ENCODE measurements around the gene ERC1.
"Not testable (repeated sequence)": the region's sequence is repeated elsewhere in the genome, so short reads cannot be mapped to it uniquely, and the experiment has no call there.

The ERC1 gene

DNA sequence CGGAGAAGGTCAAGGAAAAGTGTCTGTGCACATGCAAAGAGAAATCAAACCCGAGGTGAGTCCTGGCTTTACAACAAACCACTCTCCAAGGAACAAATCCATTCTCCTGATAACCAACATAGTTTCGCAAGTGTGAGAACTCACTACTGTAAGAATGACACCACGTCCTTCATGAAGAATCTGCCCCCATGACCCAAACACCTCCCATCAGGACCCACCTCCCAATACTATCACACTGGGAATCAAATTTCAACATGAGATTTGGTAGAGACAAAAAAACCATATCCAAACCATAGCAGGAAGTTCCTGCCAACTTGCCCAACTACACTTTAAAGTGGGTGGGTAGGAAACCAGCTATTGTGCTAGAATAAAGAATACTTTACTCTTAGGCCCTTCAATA lies 2.4 kb upstream of the ERC1 start:
- DNase-seq, result no peak

DNA sequence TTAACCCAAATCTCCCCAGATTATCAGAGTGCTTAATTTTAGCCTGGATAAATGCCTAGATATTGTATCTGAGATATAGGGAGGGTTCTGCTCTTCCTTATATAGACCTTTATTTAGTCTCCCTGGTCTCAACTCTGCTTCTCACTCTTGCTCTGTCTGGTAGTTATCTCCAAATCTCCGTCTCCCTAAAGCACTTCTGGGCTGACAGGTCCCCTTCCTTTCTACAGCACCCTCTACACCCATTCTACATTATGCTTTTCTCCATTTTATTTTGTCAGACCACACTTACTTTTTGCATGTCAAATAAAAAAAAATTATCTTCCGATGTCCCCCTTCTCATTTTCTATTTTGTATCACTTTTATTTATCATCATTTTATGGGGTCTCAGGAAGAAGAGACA lies 2.0 kb upstream of the ERC1 start:
- DNase-seq, result no peak

DNA sequence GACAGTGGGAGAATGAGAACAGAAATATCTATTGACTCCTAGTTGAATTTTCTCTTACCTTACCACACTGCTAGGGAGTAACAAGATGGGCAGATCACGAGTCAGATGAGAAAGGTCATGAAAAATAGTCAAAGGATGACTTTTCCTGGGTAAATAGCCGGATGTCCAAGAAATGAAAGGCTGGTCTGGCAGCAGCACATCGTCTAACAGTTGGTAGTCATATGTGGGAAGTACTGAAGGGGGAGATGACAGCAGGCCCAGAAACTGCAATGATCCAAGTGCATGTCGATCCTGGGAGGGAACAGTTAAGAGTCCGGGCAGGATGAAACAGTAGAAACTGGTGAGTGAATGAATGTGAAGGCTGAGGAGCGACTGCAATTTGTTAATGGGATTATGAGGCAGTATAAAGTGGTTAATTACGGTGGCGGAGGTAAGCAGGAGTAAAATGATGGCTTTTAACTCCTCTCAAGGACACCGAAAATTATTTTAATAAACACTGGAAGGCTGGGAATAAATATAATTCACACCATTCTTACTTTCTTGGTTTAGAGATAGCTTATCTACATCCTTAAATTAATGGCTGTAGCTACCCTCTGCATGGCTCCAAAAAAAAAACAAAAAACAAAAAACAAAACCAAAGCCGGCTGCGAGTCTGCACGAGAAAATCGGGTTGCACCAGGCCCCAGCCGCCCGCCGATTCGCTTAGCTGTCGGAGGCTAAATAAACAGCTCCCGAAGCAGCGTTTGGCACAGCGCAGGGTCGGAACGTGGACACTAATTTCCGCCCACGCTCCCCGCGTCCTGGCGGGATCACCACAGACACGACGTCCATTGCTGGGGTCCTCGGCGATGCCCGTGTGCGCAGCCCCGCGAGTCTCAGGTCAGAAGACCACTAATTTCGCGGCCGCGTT lies 1.0 kb upstream of the ERC1 start:
- DNase-seq, result peak; percentile 57

DNA sequence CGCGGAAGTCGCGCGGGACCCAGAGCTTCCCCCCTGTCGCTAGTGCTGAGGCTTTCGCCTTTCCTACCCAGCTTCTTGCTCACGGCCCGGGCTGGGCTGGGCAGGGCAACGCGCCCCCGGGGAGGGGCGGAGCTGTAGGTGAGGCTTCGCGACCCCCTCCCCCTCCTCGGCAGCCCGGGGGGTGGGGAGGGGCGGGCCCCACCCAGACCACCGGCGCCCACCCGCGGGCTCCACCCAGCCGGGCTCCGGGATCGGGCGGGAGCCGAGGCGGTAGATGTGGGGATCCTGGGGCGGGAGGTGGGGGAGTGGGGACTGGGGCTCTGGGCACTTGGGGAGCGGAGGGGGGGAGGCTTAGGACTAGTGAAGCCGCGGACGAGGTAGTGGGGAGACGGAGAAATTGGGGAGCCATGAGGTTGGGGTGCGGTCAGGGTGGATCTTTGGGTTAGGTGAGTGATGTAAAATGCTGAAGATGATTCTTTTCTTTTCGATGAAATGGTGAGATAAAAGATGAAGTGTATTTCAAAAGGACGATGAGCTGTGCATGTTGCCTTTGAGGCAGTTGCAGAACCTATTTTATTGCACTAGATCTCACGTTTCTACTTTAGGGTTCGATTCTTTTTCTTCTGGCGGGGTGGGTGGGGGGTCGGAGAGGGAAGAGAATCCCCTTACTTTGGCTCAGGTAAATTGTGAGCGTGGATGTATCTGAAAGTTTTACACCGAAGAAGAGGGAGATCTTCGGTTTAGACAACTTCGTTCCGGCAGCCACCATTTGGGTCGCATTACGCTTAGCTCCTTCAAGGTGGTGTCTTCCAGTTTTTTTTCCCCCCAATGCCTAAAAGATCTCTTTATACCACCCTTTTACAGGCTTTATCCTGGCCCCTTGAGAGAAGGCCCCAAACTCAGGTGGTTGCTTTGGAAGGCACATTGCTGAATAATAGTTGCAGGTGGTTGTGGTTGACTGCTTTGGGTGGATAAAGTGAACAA lies 619 bp downstream of the ERC1 start:
- DNase-seq, result no peak

DNA sequence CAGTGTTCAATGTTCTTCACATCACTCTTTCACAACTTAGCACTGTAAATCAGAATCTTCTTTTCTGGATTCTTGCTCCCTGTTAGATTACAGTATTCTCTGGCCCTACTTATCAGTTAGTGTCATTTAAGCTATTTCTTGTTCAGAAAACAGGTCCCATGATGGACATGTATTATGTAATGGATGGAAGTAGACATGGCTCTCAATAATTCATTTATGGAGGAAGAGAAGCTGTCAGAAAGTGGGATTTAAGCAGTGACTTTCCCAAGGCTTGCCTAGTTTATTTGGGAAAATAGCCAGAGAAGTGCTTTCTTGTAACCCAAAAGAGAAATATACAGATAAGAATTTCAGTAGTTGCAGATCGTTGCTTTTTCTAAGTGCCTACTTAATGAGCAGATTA lies 1.6 kb downstream of the ERC1 start:
- DNase-seq, result no peak

DNA sequence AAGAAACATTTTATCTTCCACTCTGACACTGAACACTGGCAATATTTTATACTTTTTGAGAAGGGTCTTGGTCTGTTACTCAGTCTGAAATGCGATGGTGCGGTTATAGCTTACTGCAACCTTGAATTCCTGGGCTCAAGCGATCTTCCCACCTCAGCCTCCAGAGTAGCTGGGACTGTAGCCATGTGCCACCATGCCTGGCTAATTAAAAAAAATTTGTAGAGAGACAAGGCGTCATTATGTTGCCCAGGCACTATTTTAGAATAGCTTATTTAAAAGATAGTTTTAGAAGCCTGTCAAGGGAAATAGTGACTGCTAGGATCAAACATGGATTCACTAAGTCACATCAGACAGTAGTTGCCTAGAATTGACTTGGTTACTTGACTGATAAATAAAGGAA lies 5.9 kb downstream of the ERC1 start:
- DNase-seq, result no peak

DNA sequence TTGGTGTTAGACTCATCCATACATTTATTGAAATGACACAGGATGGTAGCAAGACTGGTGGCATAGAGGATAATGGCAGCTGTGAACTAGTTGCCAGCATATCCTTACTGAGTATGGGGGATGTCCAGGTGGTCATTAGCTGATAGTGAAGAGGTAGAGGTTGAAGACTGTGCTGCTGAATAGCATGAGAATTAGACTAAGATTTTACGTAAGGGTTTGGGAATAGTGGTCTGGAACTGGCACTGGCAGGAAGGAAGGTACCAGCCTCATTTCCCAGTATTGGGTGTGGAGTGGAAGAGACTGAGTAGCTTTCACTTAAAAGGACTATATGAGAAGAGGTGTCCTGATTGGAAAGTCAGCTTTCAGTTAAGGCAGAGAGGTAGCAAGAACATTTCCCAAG lies 6.5 kb downstream of the ERC1 start:
- DNase-seq, result no peak

DNA sequence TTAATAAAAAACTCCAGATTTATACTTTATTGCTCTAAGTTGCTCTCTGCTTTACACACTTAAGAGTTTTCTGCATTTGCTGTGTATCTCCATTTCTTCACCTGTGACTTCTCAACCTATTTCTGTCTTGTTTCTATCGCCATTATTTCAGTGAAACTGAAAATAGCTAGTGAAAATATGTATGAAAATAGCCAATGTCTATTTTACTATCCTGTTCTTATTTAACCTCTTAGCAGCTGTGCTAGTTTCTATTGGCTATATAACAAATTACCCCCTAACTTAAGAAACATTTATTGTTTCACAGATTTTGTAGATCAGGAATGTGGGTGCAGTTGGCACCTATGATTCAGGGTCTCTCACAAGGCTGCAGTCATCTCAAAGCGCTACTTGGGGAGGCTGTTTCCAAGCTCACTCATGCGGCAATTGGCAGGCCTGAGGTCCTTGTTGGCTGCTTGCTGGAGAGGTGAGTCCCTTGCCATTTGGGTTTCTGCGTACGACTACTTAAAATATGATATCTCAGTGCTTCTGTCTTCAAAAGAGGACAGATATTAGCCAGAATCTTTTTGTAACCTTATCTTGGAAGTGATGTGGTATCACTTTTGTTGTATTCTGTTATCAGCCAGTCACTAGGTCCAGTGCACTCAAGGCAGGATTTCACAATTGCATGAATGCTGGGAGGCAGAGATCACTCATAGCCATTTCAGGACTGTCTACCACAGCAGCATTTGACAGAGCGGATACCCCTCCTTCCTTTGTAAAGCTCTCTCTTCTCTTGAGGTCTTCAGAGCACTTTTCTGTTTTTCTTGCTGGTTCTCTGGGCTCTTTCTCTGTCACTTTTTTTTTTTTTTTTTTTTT lies 7.2 kb downstream of the ERC1 start:
- DNase-seq, result no peak

DNA sequence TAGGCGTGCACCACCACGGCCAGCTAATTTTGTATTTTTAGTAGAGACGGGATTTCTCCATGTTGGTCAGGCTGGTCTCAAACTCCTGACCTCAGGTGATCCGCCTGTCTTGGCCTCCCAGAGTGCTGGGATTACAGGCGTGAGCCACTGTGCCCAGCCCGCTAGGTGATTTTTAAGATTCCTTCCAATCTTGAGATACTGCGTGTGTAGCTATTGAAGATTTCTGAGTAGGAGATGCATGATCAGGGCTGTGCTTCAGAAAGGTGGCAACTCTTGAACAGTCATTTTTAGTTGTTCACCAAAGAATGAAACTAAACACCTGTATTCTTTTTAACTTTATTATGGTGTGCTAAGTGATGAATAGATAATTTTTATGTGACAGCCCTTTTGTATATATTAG lies 8.7 kb downstream of the ERC1 start:
- DNase-seq, result not testable (repeated sequence)

DNA sequence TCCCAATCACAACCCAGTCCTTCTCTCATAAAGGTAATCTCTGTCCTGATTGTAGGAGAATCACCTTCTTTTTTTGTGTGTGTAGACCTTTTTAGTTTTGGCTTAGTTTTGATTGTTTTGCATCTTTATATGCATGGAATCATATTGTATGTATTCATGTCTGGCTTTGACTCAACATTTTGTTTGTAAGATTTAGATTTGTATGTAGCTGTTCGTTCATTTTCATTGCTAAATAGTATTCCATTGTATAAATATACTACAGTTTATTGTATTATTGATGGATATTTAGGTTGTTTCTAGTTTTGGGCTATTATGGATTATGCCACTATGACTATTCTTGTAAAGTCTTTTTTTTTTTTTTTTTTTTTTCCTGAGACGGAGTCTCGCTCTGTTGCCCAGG lies 10.5 kb downstream of the ERC1 start:
- DNase-seq, result no peak

DNA sequence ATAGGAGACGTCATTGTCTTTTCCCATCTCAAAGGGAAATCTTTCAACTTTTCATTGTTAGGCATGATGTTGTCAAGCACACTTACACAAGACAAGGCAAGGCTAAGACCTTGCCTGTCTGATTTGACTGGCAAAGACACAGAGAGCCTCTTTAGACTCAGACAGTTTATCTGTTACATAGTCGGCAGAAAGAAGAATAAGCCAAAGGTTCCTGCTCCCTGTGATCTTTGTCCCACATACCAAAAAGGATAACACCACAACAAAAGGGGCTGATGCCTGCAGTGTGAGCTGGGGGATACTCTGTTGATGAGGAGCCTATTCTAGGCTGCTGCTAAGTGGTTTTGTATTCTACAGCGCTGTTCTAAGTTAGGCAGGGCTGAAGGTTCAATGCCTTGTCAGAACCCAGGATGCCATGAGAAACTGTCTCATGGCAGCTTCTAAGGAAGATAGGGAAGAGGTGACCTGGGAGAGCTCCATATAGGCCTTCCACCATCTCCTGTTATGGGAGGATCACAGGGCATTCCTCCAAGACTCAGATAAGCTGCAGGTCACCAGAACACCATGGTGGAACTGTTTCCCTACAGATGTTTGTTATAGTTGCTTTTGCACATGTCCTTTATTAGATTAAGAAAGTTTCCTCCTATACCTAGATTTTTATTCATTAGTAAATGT lies 12.7 kb downstream of the ERC1 start:
- DNase-seq, result no peak

DNA sequence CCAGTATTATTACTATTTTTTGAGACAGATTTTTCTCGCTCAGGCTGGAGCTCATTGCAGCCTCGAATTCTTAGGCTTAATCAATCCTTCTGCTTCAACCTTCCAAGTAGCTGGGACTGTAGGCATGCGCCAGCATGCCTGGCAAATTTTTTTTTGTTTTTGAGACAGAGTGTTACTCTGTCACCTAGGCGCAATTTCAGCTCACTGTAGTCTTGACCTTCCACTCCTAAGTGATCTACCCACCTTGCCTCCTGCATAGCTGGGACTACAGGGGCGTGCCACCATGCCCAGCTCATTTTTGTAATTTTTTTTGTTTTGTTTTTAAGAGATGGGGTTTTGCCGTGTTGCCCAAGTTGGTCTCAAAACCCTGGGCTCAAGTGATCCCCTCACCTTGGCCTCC lies 15.2 kb downstream of the ERC1 start:
- DNase-seq, result no peak

DNA sequence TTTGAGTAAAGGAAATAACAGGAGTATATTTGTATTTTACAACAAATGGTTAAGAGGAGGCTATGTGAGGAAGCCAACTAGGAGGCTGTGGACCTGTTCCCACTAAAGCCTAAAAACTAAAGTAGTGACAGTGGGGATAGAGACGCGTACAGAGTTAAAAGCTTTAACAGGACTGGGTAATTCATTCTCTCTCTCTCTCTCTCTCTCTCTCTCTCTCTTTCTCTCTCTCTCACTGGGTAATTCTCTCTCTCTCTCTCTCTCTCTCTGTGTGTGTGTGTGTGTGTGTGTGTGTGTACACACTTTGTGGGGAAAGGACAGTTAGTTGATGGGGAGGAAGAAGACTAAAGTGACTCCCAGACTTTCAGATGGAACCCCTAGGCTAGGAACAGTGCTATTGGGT lies 16.3 kb downstream of the ERC1 start:
- DNase-seq, result no peak

DNA sequence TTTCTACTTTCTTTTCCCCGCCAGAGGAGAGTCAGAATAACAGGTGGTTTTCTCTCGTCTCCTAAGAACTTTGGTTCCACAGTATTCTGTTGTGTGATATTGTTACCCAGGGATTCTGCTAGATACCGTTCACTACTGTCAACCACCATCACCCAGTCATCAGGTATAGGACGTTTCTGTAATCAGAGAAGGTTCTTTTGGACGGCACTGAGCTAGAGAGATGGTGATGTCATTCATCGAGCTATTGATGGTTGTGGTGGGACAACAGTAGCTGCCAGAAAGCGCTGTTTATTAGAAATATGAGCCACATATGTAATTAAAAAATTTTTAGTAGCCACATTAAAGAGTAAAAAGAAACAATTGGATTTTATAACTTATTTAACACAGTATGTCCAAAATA lies 17.0 kb downstream of the ERC1 start:
- DNase-seq, result no peak

DNA sequence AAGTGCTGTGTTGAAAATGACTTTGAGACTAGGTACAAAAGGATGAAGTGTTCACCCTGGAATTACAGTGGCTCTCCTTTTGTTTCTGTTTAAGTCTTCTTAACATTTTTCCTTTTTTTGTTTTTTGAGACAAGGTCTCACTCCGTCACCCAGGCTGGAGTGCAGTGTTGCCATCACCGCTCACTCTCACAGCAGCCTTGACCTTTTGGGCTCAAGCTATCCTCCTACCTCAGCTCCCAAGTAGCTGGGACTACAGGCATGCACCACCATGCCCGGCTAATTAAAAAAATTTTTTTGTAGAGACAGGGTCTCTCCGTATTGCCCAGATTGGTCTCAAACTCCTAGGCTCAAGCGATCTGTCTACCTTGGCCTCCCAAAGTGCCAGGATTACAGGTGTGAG lies 20.1 kb downstream of the ERC1 start:
- no peak for DNase-seq

DNA sequence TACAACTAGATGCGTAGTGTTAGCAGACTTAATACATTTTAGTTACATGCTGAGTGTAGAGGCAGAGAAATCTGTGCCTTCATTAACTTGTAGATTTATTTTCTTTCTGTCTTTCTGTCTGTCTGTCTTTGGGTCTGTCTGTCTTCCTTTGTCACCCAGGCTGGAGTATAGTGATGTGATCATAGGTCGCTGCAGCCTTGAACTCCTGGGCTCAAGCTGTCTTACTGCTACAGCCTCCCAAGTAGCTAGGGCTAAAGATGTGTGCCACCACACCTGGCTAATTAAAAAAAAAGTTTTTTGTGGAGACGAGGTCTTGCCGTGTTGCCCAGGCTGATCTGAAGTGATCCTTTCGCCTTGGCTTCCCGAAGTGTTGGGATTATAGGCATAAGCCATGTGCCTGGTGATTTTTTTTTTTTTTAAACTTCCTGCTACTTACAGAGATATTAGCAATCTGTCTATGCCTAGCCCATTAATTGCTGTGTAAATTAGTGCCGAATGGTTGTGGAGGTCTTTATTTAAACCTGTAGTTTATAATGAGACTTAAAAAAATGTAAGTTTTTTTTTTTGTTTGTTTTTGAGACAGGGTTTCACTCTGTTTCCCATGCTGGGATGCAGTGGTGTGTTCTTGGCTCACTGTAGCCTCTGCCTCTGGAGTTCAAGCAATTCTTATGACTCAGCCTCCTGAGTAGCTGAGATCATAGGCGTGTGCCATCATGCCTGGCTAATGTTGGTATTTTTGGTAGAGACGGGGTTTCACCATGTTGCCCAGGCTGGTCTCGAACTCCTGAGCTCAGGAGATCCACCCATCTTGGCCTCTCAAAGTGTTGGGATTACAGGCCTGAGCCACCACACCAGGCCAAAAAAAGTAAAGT lies 22.8 kb downstream of the ERC1 start:
- no peak for DNase-seq

DNA sequence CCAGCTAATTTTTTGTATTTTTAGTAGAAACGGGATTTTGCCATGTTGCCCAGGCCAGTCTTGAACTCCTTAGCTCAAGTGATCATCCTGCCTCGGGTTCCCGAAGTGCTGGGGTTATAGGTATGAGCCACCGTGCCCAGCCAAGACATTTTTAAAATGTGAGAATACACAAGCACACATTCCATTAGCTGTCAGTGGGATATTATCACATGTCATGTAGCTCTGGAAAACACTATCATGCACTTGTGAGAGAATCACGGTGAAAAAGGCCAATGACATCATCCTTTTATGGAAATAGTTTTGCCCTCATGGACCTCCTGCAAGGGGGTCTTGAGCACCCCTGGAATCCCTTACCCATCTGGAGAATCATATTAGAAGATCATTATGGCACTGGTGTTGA lies 28.3 kb downstream of the ERC1 start:
- DNase-seq, result no peak

DNA sequence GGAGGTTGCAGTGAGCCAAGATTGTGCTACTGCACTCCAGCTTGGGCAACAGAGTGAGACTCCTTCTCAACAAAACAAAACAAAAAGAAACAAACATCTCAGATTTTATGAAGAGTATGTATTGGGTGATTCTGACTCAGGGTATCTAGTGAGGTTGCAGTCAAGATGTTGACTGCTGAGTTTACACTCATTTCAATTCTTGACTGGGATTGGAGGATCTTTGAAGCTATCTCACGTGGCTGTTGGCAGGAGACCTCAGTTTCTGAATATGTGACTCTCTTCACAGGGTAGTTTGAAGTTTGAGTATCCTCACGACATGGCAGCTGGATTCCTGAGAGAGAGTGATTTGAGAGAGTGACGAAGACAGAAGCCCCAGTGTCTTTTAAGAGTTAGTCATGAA lies 29.4 kb downstream of the ERC1 start:
- no peak for DNase-seq

DNA sequence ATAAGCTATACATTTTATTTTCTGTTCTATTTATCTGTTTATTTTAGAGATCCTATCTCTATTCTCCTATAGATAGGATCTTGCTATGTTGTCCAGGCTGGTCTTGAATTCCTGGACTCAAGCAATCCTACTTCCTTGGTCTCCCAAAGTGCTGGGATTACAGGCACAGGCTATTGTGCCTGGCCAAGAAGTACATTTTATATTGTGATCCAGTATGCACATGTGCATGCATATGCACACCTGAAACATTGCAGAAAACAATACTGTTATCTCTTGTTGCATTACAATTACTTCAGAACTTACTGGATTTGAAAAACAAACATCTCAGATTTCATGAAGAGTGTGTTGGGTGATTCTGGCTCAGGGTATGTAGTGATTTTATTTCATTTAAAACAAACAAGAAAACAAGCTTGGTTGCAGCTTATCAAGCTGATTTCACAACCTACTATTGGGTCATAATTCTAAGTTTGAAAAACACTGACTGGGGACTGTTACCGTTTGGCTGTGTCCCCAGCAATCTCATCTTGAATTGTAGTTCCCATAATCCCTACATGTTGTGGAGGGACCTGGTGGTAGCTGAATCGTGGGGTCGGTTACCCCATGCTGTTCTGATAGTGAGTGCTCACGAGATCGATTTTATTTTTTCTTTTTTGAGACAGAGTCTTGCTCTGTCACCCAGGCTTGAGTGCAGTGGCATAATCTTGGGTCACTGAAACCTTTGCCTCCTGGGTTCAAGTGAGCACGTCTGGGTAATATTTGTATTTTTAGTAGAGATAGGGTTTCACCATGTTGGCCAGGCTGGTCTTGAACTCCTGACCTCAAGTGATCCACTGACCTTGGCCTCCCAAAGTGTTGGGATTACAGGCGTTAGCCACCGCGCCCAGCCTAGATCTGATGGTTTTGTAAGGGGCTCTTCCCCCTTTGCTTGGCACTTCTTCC lies 31.3 kb downstream of the ERC1 start:
- no peak for DNase-seq

DNA sequence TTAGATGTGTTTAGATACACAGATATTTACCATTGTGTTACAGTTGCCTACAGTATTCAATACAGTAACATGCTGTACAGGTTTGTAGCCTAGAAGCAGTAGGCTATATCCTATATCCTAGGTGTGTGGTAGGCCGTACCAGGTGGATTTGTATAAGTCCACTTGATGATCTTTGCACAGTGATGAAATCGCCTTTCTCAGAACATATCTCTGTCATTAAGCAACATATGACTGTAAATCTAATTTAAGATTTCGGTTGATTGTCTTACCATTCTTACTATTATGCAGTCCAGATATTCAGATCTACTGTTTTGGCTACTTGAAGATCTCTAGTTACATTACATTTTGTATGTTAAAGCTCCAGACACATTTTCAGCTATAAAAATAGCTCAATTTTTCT lies 39.8 kb downstream of the ERC1 start:
- DNase-seq, result no peak
